HG03060 (cell line): ENCODE data around the gene LEAP2.

Source experiments
- ATAC-seq: cut with Tn5 transposase; IDR thresholded peaks from one replicate; pipeline ENCODE4 v1.9.1; 2021; ENCODE audit warnings: low read depth, moderate number of reproducible peaks; ENCODE audit not compliant: unreplicated experiment

The LEAP2 gene

DNA sequence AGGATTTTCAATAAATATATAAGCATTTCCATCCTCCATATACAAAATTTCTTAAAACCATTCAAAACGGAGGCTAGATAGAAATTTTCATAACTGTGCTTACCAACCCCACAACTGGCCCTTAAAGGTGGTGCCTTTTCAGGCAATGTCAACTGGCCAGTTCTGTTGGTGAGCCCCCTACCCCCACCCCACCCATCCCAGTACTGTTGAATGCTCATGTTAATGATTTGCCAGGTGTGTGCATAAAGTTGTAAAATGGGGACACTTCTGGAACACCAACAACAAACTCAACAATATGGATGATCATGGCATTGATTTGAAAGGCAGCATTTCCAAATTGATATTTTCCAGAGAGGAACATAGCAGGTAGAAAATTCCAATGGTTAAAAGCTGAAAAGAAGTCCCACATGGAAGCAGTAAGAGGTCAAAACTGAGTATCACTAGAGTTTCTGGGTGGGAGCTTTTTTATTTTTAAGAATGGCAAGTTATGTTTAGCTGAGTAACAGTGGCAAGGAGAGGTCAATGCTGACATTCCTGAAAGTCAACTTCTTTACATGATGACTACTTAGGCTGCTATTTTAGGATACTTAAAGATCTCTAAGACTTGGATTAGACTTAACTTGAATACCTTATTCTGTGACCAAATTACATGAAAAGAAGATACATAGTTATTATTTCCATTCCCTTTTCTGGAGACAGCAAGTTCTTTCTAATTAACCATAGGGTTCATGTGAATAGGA, 2.7 kb downstream of the LEAP2 start:
- ATAC-seq = no peak

DNA sequence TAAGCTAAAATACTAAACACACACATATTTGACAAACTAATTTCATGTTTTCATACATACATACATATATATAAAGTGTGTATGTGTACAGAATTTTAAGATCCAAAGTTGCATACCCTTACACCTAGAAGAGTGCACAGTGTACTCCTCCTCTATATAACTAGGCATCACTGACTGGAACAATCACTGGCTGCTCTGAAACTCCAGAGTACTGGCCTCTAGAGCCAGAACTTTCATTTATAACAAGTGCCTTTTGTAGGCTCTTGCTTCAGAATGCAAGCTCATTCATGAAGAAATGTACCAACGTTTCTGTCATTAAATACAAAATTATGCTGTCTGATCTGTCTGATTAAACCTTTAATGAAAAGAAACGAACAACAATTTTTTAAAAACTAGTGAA, 4.0 kb downstream of the LEAP2 start:
- no peak for ATAC-seq

DNA sequence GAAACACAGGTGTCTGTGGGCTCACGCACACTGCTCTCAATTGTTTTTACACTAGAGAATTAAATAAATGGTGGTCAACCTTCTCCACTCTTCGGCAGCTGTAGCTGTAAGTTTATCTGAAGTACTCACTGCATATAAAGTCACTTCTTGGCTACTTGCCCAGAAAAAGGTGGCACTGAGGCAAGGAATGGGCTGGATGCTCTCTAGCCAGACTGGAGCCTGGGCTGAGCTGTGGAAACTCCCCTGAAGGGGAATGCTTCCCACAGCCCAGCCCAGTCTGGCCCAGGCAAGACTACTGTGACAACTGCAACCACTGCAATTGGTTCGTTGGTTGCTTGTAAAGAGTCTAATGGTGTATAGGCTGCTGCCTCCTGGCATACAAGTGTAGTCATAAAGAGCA, 4.5 kb downstream of the LEAP2 start:
- ATAC-seq = no peak

DNA sequence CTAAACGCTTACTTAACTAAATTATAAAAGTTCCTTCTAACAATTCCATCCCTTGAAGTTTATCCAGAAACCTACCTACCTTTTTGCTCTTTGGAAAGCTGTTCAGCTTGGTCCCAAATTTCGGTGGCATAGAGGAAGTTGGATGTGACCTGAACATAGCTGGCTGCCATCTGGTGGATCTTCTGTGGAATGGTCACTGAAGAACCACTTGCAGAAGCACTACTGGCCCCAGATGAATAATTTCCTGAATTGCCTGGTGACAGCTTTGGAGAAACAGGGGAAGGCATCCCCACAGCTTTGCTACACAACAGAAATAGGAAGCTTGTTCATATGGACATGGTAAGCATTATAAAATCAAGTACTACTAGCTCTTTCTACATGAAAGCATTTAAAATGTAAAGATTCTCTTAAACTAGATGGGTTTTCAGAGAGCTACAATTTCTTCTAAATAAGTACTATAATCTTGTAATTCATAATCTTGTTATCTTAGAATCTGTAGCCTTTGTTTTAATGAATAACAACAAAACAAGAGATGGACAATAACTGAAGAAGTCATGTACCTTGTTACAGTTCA, 9.9 kb downstream of the LEAP2 start:
- ATAC-seq = no peak

DNA sequence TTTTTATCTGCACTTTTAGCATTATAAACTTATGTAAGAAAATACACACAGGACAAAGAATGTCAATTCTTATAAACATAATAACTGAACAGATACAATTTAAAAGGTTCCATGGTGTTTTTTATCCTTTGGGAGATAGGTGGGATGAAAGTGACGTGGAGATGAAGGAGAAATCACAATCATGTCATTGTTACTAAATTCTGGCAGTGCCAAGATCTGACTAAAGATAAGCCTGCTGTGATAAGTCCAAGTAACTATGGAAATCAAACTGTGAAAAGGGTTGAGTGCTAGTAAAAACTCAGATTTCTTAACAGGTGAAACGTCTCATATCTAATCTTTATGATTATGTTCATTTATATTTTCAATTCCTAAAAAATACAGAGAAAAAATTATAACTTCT, 11.1 kb downstream of the LEAP2 start:
- ATAC-seq = no peak

DNA sequence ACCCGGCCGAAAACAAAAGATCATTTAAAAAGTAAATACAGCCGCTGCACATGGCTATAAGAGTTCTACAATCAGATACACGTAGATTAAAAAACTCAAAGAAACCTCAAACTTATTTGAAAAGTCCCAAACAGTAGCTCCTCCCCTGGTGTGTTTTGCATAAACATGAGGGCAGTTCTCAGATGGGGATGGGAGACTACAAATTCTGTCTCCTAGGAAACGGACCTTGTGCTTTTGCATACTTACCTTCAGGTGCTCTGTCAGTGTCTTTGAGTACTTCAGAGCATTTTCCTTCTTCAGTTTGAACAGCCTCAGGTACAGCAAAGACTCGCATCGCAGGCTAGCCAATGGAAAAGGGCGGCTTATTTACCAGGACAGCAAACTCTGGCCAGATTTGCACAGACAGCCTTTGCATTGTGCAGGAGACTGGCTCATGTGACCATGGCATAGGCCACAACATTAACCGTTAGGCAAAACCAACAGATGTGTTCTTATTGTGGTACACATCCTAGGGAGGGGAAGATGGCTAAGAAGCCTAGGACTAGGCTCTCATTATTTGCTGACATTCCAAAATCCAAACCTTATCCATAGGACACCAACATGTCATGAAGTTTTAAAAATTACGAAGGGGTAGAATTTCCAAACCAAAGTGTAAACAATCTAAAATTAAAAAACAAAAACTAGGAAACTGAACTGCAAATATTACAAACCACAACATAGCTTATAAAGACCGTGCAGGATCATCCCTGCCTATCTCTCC, 12.8 kb downstream of the LEAP2 start:
- no peak for ATAC-seq

DNA sequence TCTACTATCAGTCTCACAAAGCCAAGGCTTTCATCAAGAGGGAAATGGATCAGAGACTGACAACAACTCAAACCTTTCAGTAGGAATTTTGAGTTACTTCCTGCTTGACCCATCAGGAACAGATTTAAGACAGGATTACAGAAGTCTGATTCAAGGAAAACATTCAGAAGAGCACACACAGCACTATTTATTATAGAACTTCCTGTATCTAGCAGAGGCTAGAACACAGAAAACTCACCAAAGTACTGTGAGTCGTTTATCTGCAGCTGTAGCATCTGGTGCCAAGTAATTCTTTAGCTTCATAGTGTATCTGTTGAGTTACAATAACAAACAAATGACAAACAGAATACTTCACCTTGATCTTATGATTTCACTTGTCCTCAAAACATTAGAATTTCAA, 13.8 kb downstream of the LEAP2 start:
- no peak for ATAC-seq

DNA sequence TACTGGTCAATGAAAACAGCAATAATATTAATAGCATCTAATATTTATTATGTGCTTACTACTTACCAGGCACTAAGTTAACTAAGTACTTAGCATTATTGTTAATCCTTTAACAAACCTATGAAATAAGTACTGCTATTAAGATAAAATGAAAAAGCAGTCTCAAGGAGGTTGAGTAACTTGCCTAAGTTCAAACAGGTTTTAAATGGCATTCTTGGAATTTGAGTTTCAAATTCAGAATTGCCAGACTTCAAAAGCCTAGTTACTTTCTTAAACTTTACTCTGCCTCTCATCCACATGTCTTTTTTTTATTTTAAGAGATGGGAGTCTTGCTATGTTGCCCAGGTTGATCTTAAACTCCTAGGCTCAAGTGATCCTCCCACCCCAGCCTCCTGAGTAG, 16.0 kb downstream of the LEAP2 start:
- ATAC-seq = no peak

DNA sequence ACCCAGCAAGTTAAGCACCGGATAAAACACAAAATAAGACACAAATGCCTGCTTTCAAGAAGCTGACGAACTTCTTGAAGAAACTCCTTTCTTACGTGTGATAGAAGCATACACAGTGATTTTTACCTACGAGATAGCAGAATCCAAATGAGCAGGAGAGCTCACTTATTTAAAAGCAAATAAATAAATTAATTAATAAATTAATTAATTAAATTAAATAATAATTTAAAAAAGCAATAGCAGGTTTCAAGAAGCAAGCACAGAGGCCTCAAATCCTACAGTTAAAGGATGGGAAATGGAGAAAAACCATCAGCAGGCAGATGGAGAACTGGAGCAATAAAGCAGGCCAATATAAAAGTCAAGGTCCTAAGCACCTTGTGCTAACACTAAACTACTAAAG, 17.3 kb downstream of the LEAP2 start:
- ATAC-seq = no peak

DNA sequence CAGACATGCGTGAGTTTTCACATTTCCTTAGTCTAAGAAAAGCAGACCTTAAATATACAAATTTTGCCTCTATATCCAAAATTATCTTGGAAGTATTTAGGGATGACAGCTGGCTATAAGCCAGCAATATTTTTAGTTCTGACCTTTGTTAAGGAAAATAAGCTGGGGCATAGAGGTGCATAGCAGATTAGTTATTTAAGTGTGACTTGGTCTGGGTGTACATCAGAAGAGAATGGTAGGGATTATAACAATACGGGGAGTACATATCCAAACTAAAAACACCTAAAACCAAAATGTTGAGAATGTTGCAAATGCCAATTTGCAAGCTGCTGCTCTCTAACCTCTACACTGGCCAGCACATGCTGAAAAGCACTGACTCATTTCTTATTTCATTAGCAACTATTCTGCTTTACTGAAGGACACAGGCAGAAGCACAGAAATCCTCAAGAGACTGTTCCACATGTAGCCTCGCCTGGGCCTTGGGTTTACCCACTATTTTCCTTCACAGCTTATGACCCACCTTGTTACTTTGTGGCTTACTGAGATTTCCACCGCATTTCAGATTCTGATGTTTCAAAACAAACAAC, 22.3 kb downstream of the LEAP2 start:
- ATAC-seq = no peak

DNA sequence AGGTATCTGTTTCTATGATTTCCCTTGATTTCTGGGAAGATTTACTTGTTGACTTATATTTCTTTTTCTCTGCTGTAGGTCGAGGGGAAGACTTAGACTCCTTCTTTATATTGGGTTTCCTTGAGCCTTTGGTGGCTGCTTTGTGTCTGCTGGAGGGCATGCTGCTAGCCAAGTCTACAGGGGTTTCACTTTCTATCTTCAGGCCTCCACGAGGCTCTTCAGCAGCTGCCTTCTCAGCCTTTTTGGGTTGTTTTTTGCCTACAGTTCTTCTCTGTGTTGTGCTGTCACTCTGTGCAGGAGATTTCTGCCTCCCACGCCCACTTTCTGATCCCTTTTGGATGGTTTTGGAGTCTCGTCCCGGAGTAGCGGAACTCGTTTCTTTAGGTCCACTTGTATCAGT, 23.2 kb downstream of the LEAP2 start:
- no peak for ATAC-seq

DNA sequence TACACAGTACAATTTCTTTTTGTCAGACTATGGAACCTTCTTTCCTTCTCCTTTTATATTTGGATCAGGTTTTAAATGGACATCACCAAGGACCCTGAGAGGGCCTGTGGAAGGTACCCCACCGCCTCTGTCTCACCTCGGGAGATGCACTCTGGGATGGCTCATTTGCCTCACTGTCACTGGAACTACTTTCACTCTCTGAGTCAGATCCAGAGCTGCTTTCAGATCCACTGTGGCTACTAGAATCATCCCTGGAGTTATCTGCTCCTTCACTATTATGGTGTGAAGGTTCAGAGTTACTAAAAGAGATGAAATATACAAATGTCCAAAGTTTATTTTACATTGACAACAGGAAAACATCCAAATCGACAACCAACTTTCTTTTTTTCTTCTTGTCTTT, 24.6 kb downstream of the LEAP2 start:
- ATAC-seq = no peak

DNA sequence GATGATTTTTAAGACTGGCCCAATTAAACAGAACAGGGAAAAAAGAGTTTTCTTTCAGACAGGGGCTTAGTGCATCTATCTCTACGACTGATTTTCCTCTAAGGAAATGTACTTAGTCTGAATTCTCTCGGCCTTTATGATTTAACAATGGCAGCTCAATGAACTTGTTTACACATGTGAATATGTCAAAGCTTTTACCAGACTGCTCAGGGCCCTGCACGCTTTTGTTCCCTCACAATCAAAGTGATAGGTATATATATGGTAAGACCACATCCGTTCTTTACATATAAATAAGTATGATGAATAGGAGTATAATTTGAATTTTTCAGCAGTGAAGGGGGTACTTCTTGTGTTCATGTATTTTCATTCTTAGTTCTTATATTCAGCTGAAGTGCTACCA, 27.6 kb downstream of the LEAP2 start:
- ATAC-seq = no peak

DNA sequence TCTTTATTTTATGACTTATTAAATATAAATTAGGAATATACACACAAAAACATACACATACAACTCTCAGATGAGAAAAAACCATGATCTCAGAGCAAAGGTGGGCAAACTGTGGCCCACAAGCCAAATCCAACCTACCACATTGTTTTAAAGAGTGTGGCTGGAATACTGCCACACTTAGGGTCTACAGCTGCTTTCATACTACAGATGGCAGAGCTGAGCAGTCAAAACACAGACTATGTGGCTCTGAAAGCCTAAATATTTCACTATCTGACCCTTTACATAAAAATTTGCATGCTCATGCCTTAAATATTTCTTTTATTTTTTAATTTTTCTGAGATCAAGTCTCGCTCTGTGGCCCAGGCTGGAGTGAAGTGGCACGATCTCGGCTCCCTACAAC, 28.3 kb downstream of the LEAP2 start:
- no peak for ATAC-seq

DNA sequence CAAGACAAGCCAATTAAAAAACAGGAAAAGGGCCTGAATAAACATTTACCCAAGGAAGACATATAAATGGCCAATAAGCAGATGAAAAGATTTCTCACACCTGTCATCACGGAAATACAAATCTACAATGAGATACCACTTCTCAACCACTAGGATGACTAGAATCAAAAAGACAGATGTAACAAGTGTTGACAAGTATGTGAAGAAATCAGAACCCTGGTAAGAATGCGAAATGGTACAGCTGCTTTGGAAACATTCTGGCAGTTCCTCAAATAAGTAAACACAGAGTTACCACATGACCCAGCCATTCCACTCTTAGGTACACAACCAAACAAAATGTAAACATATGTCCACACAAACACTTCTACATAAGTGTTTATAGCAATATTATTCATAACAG, 32.5 kb downstream of the LEAP2 start:
- ATAC-seq = no peak

DNA sequence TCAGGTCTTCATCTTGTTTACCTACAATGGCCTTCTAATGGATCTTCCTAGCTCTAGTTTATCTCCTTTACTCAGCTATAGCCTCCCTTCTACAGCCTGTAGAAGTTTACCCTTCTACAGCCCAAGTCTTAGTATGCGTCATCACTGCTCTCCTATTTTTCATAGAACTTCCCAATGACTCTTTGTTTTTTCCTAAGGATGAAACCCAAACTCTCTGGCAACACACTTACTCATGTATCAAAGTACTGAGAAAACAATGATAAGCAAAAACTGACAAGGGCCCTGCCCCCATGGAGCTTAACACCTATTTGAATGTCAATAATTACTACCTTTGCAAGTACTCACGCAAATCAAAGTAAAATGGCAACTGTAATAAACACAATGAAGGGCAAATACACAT, 33.7 kb downstream of the LEAP2 start:
- ATAC-seq = no peak

DNA sequence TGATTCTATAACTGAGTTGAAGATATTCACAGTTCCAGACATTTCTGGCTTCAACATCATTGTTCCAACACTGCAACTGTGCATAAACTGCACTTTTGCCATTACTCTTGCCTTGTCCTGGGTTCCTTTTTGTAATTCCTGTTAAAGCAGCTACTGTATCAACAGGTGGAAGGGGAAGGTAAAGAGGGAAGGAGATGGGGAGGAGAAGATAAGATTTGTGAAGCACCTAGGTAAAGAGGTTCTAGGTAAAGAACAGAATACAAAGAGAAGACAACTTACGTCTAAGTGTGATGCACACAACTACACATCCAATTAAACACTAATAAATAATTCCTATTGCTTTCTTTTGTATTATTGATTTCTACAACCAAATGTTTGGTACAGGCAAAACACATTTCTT, 36.2 kb downstream of the LEAP2 start:
- ATAC-seq = no peak

DNA sequence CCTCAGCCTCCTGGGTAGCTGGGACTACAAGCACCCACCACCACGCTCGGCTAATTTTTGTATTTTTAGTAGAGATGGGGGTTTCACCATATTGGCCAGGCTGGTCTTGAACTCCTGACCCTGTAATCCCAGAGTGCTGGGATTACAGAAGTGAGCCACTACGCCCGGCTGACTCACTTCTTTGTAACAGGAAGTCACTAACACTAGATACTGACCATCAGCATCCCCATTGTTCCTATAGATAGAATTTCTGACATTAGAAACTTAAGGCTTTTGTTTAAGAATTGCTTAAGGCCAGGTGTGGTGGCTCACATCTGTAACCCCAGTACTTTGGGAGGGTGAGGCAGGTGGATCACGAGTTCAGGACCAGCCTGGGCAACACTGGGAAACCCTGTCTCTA, 42.2 kb downstream of the LEAP2 start:
- no peak for ATAC-seq

DNA sequence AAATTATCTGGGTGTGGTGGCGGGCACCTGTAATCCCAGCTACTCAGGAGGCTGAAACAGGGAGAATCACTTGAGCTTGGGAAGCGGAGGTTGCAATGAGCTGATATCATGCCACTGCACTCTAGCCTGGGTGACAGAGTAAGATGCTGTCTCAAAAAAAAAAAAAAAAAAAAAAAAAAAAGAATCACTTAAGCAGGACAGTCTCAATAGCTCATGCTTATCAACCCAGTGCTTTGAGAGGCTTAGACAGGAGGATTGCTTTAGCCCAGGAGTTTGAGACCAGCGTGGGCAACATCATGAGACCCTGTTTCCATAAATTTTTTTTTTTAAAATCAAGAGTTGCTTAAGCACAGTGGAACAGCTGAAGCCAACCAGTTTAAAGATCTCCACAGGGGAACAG, 42.6 kb downstream of the LEAP2 start:
- no peak for ATAC-seq
